HEK293 (cell line): ENCODE results near the gene IL4R.
"Not testable (repeated sequence)": the region's sequence is repeated elsewhere in the genome, so short reads cannot be mapped to it uniquely, and the experiment has no call there.

Experiments used
- CTCF ChIA-PET: fragments of 350-600 bp; formaldehyde crosslinking; extraction: SDS; loops from one replicate; lab custom pipeline; 2021; ENCODE audit warnings: antibody characterized with exemption; lab: Yijun Ruan, JAX
- POLR2A ChIA-PET: fragments of 300-600 bp; formaldehyde crosslinking; extraction: SDS; loops from one replicate; lab custom pipeline; 2020; ENCODE audit warnings: antibody characterized with exemption, inconsistent platforms; lab: Yijun Ruan, JAX
- H3K27ac ChIP-seq: fragments of 200-500 bp; sonication (Bioruptor generic); 2 replicates; pipeline ENCODE4 v1.5.1; 2014; ENCODE audit warnings: low read depth, low read length, control low read depth, inconsistent platforms; ENCODE audit errors: extremely low read depth
- H3K36me3 ChIP-seq, 2 experiments: fragments of 200-500 bp in 1 of 2; sonication (Bioruptor generic) in 1 of 2; 1 replicate in 1 of 2; 2 replicates in 1 of 2; pipeline ENCODE4 v1.5.1; 2014 to 2017; ENCODE audit warnings: inconsistent platforms in 2 of 2, low read length in 2 of 2; ENCODE audit not compliant: control insufficient read depth in 2 of 2, insufficient read depth in 1 of 2
- H3K4me1 ChIP-seq: fragments of 200-500 bp; sonication (Bioruptor generic); 2 replicates; pipeline ENCODE4 v1.5.1; 2014; ENCODE audit warnings: mild to moderate bottlenecking, low read length, inconsistent platforms; ENCODE audit not compliant: control insufficient read depth, insufficient read depth
- H3K4me3 ChIP-seq: 2 replicates; pipeline ENCODE4 v1.5.1; 2011; ENCODE audit warnings: low read depth, mild to moderate bottlenecking, control low read depth, low read length, moderate library complexity
- H3K9me3 ChIP-seq: fragments of 200-500 bp; sonication (Bioruptor generic); 2 replicates; pipeline ENCODE4 v1.5.1; 2014; ENCODE audit warnings: low read depth, low read length, inconsistent platforms; ENCODE audit not compliant: control insufficient read depth, insufficient read depth
- EGR2 ChIP-seq: fragments of 450-650 bp; formaldehyde crosslinking; IDR thresholded peaks from 2 replicates; pipeline ENCODE4 v1.5.1; 2016; ENCODE audit warnings: low read depth, missing biosample characterization, missing genetic modification characterization
- GLIS1 ChIP-seq: fragments of 450-650 bp; formaldehyde crosslinking; IDR thresholded peaks from 2 replicates; pipeline ENCODE4 v1.5.1; 2016; ENCODE audit warnings: missing biosample characterization, missing genetic modification characterization
- OSR2 ChIP-seq: fragments of 450-650 bp; formaldehyde crosslinking; IDR thresholded peaks from 2 replicates; pipeline ENCODE4 v1.5.1; 2016; ENCODE audit warnings: missing biosample characterization, missing genetic modification characterization
- ZBTB21 ChIP-seq: fragments of 450-650 bp; formaldehyde crosslinking; IDR thresholded peaks from 2 replicates; pipeline ENCODE4 v1.5.1; 2017; ENCODE audit warnings: missing biosample characterization, missing genetic modification characterization
- ZIC2 ChIP-seq: fragments of 450-650 bp; formaldehyde crosslinking; IDR thresholded peaks from 2 replicates; pipeline ENCODE4 v1.5.1; 2016; ENCODE audit warnings: missing biosample characterization, missing genetic modification characterization
- ZNF132 ChIP-seq: fragments of 450-650 bp; formaldehyde crosslinking; IDR thresholded peaks from 2 replicates; pipeline ENCODE4 v1.5.1; 2017; ENCODE audit warnings: missing biosample characterization, missing genetic modification characterization, borderline replicate concordance
- ZNF19 ChIP-seq: fragments of 450-650 bp; formaldehyde crosslinking; IDR thresholded peaks from 2 replicates; pipeline ENCODE4; 2016; ENCODE audit warnings: missing biosample characterization, missing genetic modification characterization, low read depth
- ZNF341 ChIP-seq: fragments of 450-650 bp; formaldehyde crosslinking; IDR thresholded peaks from 2 replicates; pipeline ENCODE4; 2016; ENCODE audit warnings: low read depth, missing biosample characterization, missing genetic modification characterization
- ZNF530 ChIP-seq: fragments of 450-650 bp; formaldehyde crosslinking; IDR thresholded peaks from 2 replicates; pipeline ENCODE4 v1.5.1; 2016; ENCODE audit warnings: low read depth, missing biosample characterization, missing genetic modification characterization
- ZNF561 ChIP-seq: fragments of 450-650 bp; IDR thresholded peaks from 2 replicates; pipeline ENCODE4 v1.5.1; 2018; ENCODE audit warnings: missing biosample characterization, missing genetic modification characterization, borderline replicate concordance
- ZNF645 ChIP-seq: fragments of 450-650 bp; formaldehyde crosslinking; IDR thresholded peaks from 2 replicates; pipeline ENCODE4; 2016; ENCODE audit warnings: missing biosample characterization, missing genetic modification characterization
- ZNF658 ChIP-seq: fragments of 450-650 bp; formaldehyde crosslinking; IDR thresholded peaks from 2 replicates; pipeline ENCODE4; 2016; ENCODE audit warnings: missing biosample characterization, missing genetic modification characterization
- ZNF76 ChIP-seq: fragments of 450-650 bp; formaldehyde crosslinking; IDR thresholded peaks from 2 replicates; pipeline ENCODE4; 2016; ENCODE audit warnings: low read depth, missing biosample characterization, missing genetic modification characterization, borderline replicate concordance

Gene IL4R

GRCh38 chr16:27326738-27327585 is 13.2 kb downstream of the IL4R start:
- no peaks in the 10 kb centered on the region for H3K9me3 ChIP-seq
- no peak overlapping the region for H3K27ac ChIP-seq
- no peaks in the 10 kb centered on the region for H3K4me1 ChIP-seq
- no peak overlapping the region for H3K4me3 ChIP-seq
- TF ChIP-seq ZNF19 (tag by site-specific recombination), result no peak
- no peak for TF ChIP-seq ZNF561
- peak; percentile 39; the same call in 1 of the 2 replicates for TF ChIP-seq OSR2 (tag by site-specific recombination)
- TF ChIP-seq ZNF341, result peak; percentile 34; the same call in 1 of the 2 replicates
- no peak for TF ChIP-seq ZNF658 (tag by site-specific recombination)
- peak; percentile 93 for TF ChIP-seq ZIC2 (tag by site-specific recombination)
- H3K36me3 ChIP-seq, result peaks cover 0 to 5% of the 10 kb centered on the region in 2 experiments; a peak in 1 of 3 replicates
- ChIA-PET CTCF (no interaction called here), POLR2A (no interaction called here)

GRCh38 chr16:27327586-27327915 is 13.8 kb downstream of the IL4R start:
- no peak overlapping the region for H3K4me3 ChIP-seq
- peaks cover 0 to 5% of the 10 kb centered on the region in 2 experiments; a peak in 1 of 3 replicates for H3K36me3 ChIP-seq
- no peaks in the 10 kb centered on the region for H3K4me1 ChIP-seq
- no peak for TF ChIP-seq EGR2 (tag by site-specific recombination)
- TF ChIP-seq ZNF132 (tag by site-specific recombination), result no peak
- TF ChIP-seq ZNF530 (tag by site-specific recombination), result no peak
- no peak for TF ChIP-seq ZNF76 (tag by site-specific recombination)
- TF ChIP-seq, all 188 proteins: peak for 0
- CTCF ChIA-PET, result no interaction called here
- POLR2A ChIA-PET, result no interaction called here
- Histone ChIP-seq H3K9me3 (no peaks in the 10 kb centered on the region), H3K27ac (no peak overlapping the region)

- POLR2A ChIA-PET, result interaction anchor here (0.6 to 0.7 kb wide), 2 partner anchors 57 to 266 kb away, joined by 6 read pairs; no protein-coding TSS in a partner anchor
- H3K27ac ChIP-seq, result no peak overlapping the region
- CTCF ChIA-PET, result interaction anchor here (0.7 kb wide), 1 partner anchor 27 kb away, joined by 5 read pairs; no protein-coding TSS in a partner anchor
- no peaks in the 10 kb centered on the region for H3K4me1 ChIP-seq
- no peak overlapping the region for H3K4me3 ChIP-seq
- no peaks in the 10 kb centered on the region for H3K9me3 ChIP-seq
- TF ChIP-seq ZNF341 (peak; percentile 58), ZNF645 (tag by site-specific recombination) (no peak)
- H3K36me3 ChIP-seq, result peaks cover 0 to 5% of the 10 kb centered on the region in 2 experiments; a peak in 1 of 3 replicates
Observed at GRCh38 chr16:27328937-27329336, 15.2 kb downstream of the IL4R start.

- not testable (repeated sequence) for H3K27ac ChIP-seq, H3K4me3 ChIP-seq, H3K4me1 ChIP-seq, H3K36me3 ChIP-seq, H3K9me3 ChIP-seq
- ChIA-PET CTCF (interaction anchor here (0.7 kb wide), 1 partner anchor 27 kb away, joined by 5 read pairs; no protein-coding TSS in a partner anchor), POLR2A (interaction anchor here (0.7 kb wide), 2 partner anchors 9 to 267 kb away, joined by 3 to 6 read pairs; no protein-coding TSS in a partner anchor)
Observed at GRCh38 chr16:27329376-27330079, 15.8 kb downstream of the IL4R start.

GRCh38 chr16:27330542-27330941 is 16.8 kb downstream of the IL4R start:
- H3K4me3 ChIP-seq, result no peak overlapping the region
- H3K9me3 ChIP-seq, result no peaks in the 10 kb centered on the region
- TF ChIP-seq ZIC2 (tag by site-specific recombination) (peak; percentile 54), ZBTB21 (tag by site-specific recombination) (no peak), GLIS1 (tag by site-specific recombination) (peak; percentile 48), OSR2 (tag by site-specific recombination) (no peak)
- TF ChIP-seq, all 188 proteins: peak for 2
- Histone ChIP-seq H3K27ac (no peak overlapping the region), H3K36me3 (peaks cover 0 to 8% of the 10 kb centered on the region in 2 experiments; a peak in 1 of 3 replicates), H3K4me1 (no peaks in the 10 kb centered on the region)
- ChIA-PET POLR2A (no interaction called here), CTCF (interaction anchor here (0.6 kb wide), 1 partner anchor 12 kb away, joined by 3 read pairs; no protein-coding TSS in a partner anchor)
